GM19238 (cell line): ENCODE results near the gene PLK4.
"Not testable (repeated sequence)": the region's sequence is repeated elsewhere in the genome, so short reads cannot be mapped to it uniquely, and the experiment has no call there.

Source experiments
- DNase-seq: peaks from one replicate; pipeline ENCODE4 v3.0.0; 2011; ENCODE audit warnings: low spot score; ENCODE audit not compliant: insufficient read length

The PLK4 gene

GRCh38 chr4:127905029-127905428 is 24.3 kb downstream of the PLK4 start:
- no peak for DNase-seq

- DNase-seq, result no peak
These were observed 35.8 kb downstream of the PLK4 start for GRCh38 chr4:127916512-127916911.

GRCh38 chr4:127917151-127917550 is 36.5 kb downstream of the PLK4 start:
- DNase-seq, result no peak

- DNase-seq, result no peak
These were observed 39.8 kb downstream of the PLK4 start for GRCh38 chr4:127920521-127920920.

- DNase-seq, result no peak
These were observed 41.5 kb downstream of the PLK4 start for GRCh38 chr4:127922226-127922625.

GRCh38 chr4:127925720-127926119 is 45.0 kb downstream of the PLK4 start:
- DNase-seq, result not testable (repeated sequence)

GRCh38 chr4:127930175-127930574 is 49.5 kb downstream of the PLK4 start:
- no peak for DNase-seq

- DNase-seq, result not testable (repeated sequence)
These were observed 51.1 kb downstream of the PLK4 start for GRCh38 chr4:127931836-127932235.

GRCh38 chr4:127936974-127937373 is 56.3 kb downstream of the PLK4 start:
- DNase-seq, result no peak
